A549 (cell line): Measurements from ENCODE around the gene LRRC63. TPM values are rescaled to one million over a fixed set of nuclear protein-coding genes. Genes with fewer than 3 reads are reported as not detected.
A peak's percentile ranks its signal among the peaks of the same experiment; 100 is the strongest.

Experiments used
- ATAC-seq, 2 experiments: fragments of 200-7000 bp in 1 of 2; fragments of >200 bp in 1 of 2; cut with Nextera tagmentation in 1 of 2; cut with Tn5 transposase in 1 of 2; 3 replicates each; pipeline versions ENCODE4 v1.8.0 to v1.9.1; 2018 to 2020; ENCODE audit warnings: mild to moderate bottlenecking in 1 of 2, moderate library complexity in 1 of 2
- CTCF ChIA-PET: fragments of 300-600 bp; sonication (Branson Sonifier 250); formaldehyde crosslinking; extraction: SDS; loops from one replicate; lab custom pipeline; 2021; ENCODE audit warnings: antibody characterized with exemption, inconsistent platforms; lab: Yijun Ruan, JAX
- POLR2A ChIA-PET: fragments of 350-600 bp; formaldehyde crosslinking; extraction: SDS; loops from one replicate; lab custom pipeline; 2021; ENCODE audit warnings: antibody characterized with exemption, inconsistent platforms; lab: Yijun Ruan, JAX
- DNase-seq, 2 experiments: peaks; one replicate each; pipeline versions ENCODE4 v3.0.0 to v3.0.0-alpha.2; 2011 to 2016; ENCODE audit warnings: low read depth in 1 of 2, low spot score in 1 of 2
- FAIRE-seq: peaks from 2 replicates; lab custom pipeline; 2011; peaks lifted over from hg19 to GRCh38; lab: Jason Lieb, UNC
- H3K27ac ChIP-seq, 2 experiments: fragments of >200 bp; sonication (Bioruptor Twin); formaldehyde crosslinking; 3 replicates each; pipeline ENCODE4 v1.5.1; 2016 to 2017
- H3K4me1 ChIP-seq: fragments of >200 bp; sonication (Bioruptor Twin); formaldehyde crosslinking; 3 replicates; pipeline ENCODE4 v1.6.1; 2016
- H3K4me2 ChIP-seq: fragments of >200 bp; sonication (Bioruptor Twin); formaldehyde crosslinking; 3 replicates; pipeline ENCODE4 v1.6.1; 2016
- H3K4me3 ChIP-seq: fragments of >200 bp; sonication (Bioruptor Twin); formaldehyde crosslinking; 3 replicates; pipeline ENCODE4 v1.5.1; 2016
- H3K9me3 ChIP-seq: fragments of >200 bp; sonication (Bioruptor Twin); formaldehyde crosslinking; 3 replicates; pipeline ENCODE4 v1.6.1; 2016
- CBX8 ChIP-seq: fragments of 200-600 bp; sonication (generic); IDR thresholded peaks from 2 replicates; pipeline ENCODE4 v1.6.1; 2016
- CEBPB ChIP-seq, 2 experiments: fragments of >200 bp in 1 of 2; sonication (Bioruptor Twin) in 1 of 2; formaldehyde crosslinking in 1 of 2; IDR thresholded peaks; 2 replicates each; pipeline ENCODE4 v1.6.1; 2012 to 2016
- EHMT2 ChIP-seq: fragments of 200-600 bp; sonication (generic); IDR thresholded peaks from 2 replicates; pipeline ENCODE4 v1.6.1; 2016; ENCODE audit warnings: antibody characterized with exemption, low read depth, mild to moderate bottlenecking, moderate library complexity
- GATA3 ChIP-seq: IDR thresholded peaks from 2 replicates; pipeline ENCODE4 v1.6.1; 2012; ENCODE audit warnings: borderline replicate concordance
- JUNB ChIP-seq: fragments of >200 bp; sonication (Bioruptor Twin); formaldehyde crosslinking; IDR thresholded peaks from 2 replicates; pipeline ENCODE4 v1.6.1; 2016
- MAFK ChIP-seq: fragments of 450-650 bp; IDR thresholded peaks from 2 replicates; pipeline ENCODE4 v1.6.1; 2014; ENCODE audit not compliant: partially characterized antibody
- MAZ ChIP-seq: fragments of 150-350 bp; IDR thresholded peaks from 2 replicates; pipeline ENCODE4 v1.6.1; 2014; ENCODE audit warnings: antibody characterized with exemption, low read depth, low read length, borderline replicate concordance
- NFE2L2 ChIP-seq: fragments of 150-350 bp; conservative IDR thresholded peaks from 2 replicates; pipeline ENCODE4 v1.6.1; 2014; ENCODE audit warnings: low read length
- PHF8 ChIP-seq: fragments of 200-600 bp; sonication (generic); IDR thresholded peaks from 2 replicates; pipeline ENCODE4 v1.6.1; 2016; ENCODE audit warnings: low read depth, mild to moderate bottlenecking, antibody characterized with exemption, moderate library complexity, borderline replicate concordance
- POLR2A ChIP-seq: IDR thresholded peaks from 2 replicates; pipeline ENCODE4 v1.6.1; 2012; ENCODE audit warnings: mild to moderate bottlenecking, low read length
- RARB ChIP-seq: fragments of 250-450 bp; sonication (Bioruptor Pico); IDR thresholded peaks from 2 replicates; pipeline ENCODE4 v1.8.0; 2021; ENCODE audit warnings: mild to moderate bottlenecking, moderate library complexity
- SREBF2 ChIP-seq: fragments of 450-650 bp; IDR thresholded peaks from 2 replicates; pipeline ENCODE4 v1.6.1; 2014; ENCODE audit warnings: mild to moderate bottlenecking, moderate library complexity
- TP53 ChIP-seq: fragments of 250-450 bp; sonication (Bioruptor Pico); IDR thresholded peaks from 2 replicates; pipeline ENCODE4 v1.5.0; 2021; ENCODE audit warnings: mild to moderate bottlenecking, moderate library complexity
- WGBS: methylation state at CpG from one replicate; pipeline ENCODE4 v1.1.6; 2017; ENCODE audit errors: missing lambda C conversion rate; 5-methylcytosine and 5-hydroxymethylcytosine counted together
- polyA plus RNA-seq, 4 experiments: library from polyadenylated mRNA; depleted of rRNA in 3 of 4; stranded (reverse); fragments of >200 nt; fragmentation: RNase III in 1 of 4; extraction: RNeasy Plus Mini Kit Qiagen cat#74134 plus additional on column Dnase treatment in 1 of 4; gene quantifications; 2 replicates in 3 of 4; 3 replicates in 1 of 4; pipeline ENCODE4 v1.2.3, GENCODE V29; 2011 to 2017
- TF ChIP-seq, protein P1 (sequence below): fragments of 150-350 bp; IDR thresholded peaks from 2 replicates; pipeline ENCODE4 v1.6.1; 2014; ENCODE audit warnings: low read depth, mild to moderate bottlenecking, low read length
- TF ChIP-seq, protein P2 (sequence below): fragments of 250-450 bp; sonication (Bioruptor Pico); IDR thresholded peaks from 2 replicates; pipeline ENCODE4 v1.5.0; 2020; ENCODE audit warnings: low read depth, mild to moderate bottlenecking, moderate library complexity
- TF ChIP-seq, protein P3 (sequence below): fragments of >200 bp; sonication (Bioruptor Twin); formaldehyde crosslinking; IDR thresholded peaks from 3 replicates; pipeline ENCODE4 v1.6.1; 2016

Gene LRRC63
- polyA plus RNA-seq, 2 of the 4 experiments (the other 2 are of a cell fraction): 0.06 to 0.19 TPM

DNA sequence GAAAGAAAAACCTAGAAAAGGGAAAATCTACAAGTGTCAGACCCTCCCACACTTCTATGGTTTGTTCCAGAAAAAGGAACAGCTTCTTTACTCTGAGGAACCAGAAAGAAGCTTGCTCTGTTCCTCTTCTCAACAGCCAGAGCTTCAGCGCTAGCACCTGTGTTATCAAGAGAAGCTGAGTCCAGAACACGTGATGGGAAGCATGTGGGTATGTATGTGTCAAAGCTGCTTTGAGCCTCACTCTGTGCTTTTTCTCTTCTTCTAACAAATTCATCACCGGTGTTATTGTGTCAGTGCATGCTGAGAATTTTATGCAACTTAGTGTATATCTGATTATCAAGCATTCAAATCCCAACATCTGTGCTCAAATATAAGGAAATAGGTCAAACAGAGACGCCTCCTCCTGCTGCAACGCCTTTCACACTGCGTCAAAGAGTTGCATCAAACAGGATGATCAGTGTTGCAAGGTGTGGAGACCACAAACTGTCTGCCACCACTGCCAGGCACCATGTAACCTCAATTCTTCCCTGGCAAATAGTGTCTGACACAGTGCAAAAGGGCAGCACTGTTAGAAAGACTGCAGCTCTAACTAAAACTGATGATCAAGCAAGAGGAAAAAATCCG is 83.9 kb downstream of the LRRC63 start:
- TF ChIP-seq CEBPB (IDR thresholded peaks at IDR 0.05): peak in 1 of 2 experiments; percentile 5; a peak in 1 of 4 replicates
- TF ChIP-seq, protein P1, sequence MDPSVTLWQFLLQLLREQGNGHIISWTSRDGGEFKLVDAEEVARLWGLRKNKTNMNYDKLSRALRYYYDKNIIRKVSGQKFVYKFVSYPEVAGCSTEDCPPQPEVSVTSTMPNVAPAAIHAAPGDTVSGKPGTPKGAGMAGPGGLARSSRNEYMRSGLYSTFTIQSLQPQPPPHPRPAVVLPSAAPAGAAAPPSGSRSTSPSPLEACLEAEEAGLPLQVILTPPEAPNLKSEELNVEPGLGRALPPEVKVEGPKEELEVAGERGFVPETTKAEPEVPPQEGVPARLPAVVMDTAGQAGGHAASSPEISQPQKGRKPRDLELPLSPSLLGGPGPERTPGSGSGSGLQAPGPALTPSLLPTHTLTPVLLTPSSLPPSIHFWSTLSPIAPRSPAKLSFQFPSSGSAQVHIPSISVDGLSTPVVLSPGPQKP: no peak
- no peak for DNase-seq

DNA sequence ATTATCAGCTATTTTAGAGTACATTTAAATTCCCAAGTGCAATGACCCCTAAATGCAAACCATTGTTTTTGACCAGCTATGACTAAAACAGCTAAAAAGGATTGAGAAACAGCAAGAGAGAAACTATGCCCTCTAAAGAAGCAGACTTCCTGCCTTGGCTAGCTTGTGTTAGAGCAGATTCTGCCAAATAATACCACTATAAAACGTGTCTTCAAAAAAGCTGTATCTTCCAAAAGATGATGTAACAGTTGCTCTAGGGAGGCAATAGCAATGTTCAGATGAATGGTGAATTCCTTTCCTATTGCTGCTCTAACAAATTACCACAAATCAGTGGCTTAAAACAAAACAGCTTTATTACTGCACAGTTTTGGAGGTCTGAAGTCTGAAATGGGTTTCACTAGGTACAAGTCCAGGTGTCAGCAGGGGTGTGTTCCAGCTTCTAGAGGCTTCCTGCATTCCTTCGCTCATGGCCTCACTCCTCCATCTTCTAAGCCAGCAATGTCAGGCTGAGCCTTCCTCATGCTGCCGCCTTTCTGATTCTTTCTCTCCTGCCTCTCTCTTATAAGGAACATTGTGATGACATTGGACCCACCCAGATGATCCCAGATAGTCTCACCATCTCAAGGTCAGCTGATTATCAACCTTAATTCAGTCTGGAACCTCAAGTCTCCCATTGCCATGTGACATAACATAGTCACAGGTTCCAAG is 84.5 kb downstream of the LRRC63 start:
- FAIRE-seq (no peak), DNase-seq (no peak), ATAC-seq (no peak)
- Histone ChIP-seq H3K4me2 (no peak overlapping the region; the same call in 2 of the 3 replicates), H3K4me1 (peaks cover 15% of the 10 kb centered on the region; the same call in 2 of the 3 replicates), H3K9me3 (no peaks in the 10 kb centered on the region), H3K27ac (peak overlapping the region; percentile 45 to 68; a peak in 4 of 6 replicates), H3K4me3 (no peak overlapping the region)
- ChIA-PET CTCF (no interaction called here), POLR2A (no interaction called here)
- TF ChIP-seq CEBPB (IDR thresholded peaks at IDR 0.05): no peak
- no peak for TF ChIP-seq PHF8
- TF ChIP-seq, protein P2, sequence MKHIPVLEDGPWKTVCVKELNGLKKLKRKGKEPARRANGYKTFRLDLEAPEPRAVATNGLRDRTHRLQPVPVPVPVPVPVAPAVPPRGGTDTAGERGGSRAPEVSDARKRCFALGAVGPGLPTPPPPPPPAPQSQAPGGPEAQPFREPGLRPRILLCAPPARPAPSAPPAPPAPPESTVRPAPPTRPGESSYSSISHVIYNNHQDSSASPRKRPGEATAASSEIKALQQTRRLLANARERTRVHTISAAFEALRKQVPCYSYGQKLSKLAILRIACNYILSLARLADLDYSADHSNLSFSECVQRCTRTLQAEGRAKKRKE: no peak
- WGBS: 67% methylated on average over 3 of the region's 3 CpGs

More for the DNA sequence above, 83.9 kb downstream of the LRRC63 start:
- WGBS: 49% methylated on average over 7 of the region's 7 CpGs
- ChIA-PET CTCF (no interaction called here), POLR2A (no interaction called here)
- H3K4me1 ChIP-seq: peaks cover 15% of the 10 kb centered on the region; the same call in 2 of the 3 replicates
- no peak overlapping the region for H3K4me3 ChIP-seq
- ATAC-seq: no peak; a peak in 1 of 6 replicates
- FAIRE-seq: no peak
- H3K4me2 ChIP-seq: no peak overlapping the region
- H3K27ac ChIP-seq: peak overlapping the region; percentile 24 to 68; a peak in 1 of 6 replicates
- no peaks in the 10 kb centered on the region for H3K9me3 ChIP-seq

DNA sequence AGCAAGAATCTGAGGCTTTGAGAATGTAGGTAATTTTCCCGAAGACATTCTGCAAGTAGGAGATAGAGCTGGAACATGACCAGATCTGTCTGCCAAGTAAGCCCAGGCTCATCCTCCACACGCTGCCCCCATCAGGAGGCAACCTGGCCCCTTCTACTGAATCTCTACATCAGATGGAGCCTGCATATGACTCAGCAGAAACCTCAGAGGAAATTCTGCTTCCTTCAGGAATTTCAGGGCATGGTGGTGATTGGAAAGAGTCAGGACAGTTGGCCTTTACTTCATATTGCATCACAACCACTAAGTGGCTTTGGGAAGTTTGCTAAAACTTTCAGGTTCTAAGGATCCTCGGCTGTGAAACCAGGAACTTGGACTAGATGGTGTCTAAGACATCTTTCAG is 85.2 kb downstream of the LRRC63 start:
- H3K27ac ChIP-seq: peak overlapping the region; percentile 45 to 68; a peak in 4 of 6 replicates
- FAIRE-seq (no peak), ATAC-seq (peak in 1 of 2 experiments; percentile 32; a peak in 1 of 6 replicates), DNase-seq (peak in 1 of 2 experiments; percentile 30)
- ChIA-PET POLR2A (no interaction called here), CTCF (no interaction called here)
- no peaks in the 10 kb centered on the region for H3K9me3 ChIP-seq
- 47% methylated on average over 3 of the region's 3 CpGs for WGBS
- peaks cover 15% of the 10 kb centered on the region; the same call in 2 of the 3 replicates for H3K4me1 ChIP-seq
- H3K4me2 ChIP-seq: no peak overlapping the region
- no peak overlapping the region for H3K4me3 ChIP-seq
- TF ChIP-seq MAFK: peak; percentile 73
- TF ChIP-seq GATA3: no peak
- TF ChIP-seq EHMT2: no peak
- TF ChIP-seq TP53 (CRISPR knock-in tag): no peak
- TF ChIP-seq, protein P3, sequence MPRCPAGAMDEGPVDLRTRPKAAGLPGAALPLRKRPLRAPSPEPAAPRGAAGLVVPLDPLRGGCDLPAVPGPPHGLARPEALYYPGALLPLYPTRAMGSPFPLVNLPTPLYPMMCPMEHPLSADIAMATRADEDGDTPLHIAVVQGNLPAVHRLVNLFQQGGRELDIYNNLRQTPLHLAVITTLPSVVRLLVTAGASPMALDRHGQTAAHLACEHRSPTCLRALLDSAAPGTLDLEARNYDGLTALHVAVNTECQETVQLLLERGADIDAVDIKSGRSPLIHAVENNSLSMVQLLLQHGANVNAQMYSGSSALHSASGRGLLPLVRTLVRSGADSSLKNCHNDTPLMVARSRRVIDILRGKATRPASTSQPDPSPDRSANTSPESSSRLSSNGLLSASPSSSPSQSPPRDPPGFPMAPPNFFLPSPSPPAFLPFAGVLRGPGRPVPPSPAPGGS: no peak
- no peak for TF ChIP-seq JUNB
- peak; percentile 50; the same call in 1 of the 2 replicates for TF ChIP-seq NFE2L2
- no peak for TF ChIP-seq POLR2A
- no peak for TF ChIP-seq SREBF2
- no peak for TF ChIP-seq RARB (CRISPR knock-in tag)
- TF ChIP-seq CBX8: no peak
- no peak for TF ChIP-seq CEBPB (IDR thresholded peaks at IDR 0.05)
- TF ChIP-seq MAZ: no peak
